HPDE6-E6E7 (cell line): ENCODE measurements around the gene RND1.
A peak's percentile ranks its signal among the peaks of the same experiment; 100 is the strongest.
"Not testable (repeated sequence)": the region's sequence is repeated elsewhere in the genome, so short reads cannot be mapped to it uniquely, and the experiment has no call there.

ENCODE experiments used
- DNase-seq: peaks from one replicate; pipeline ENCODE4 v3.0.0; 2011; ENCODE audit warnings: missing footprints; ENCODE audit errors: extremely low spot score

Gene RND1

GRCh38 chr12:48868451-48868850, 2.8 kb upstream of the RND1 start:
- DNase-seq: no peak

- DNase-seq: no peak
Observed at GRCh38 chr12:48866052-48866711, 512 bp upstream of the RND1 start.

- no peak for DNase-seq
Observed at GRCh38 chr12:48863291-48863690, 2.4 kb downstream of the RND1 start.

GRCh38 chr12:48862760-48863159, 2.9 kb downstream of the RND1 start:
- no peak for DNase-seq

- DNase-seq: no peak
Observed at GRCh38 chr12:48861111-48861510, 4.6 kb downstream of the RND1 start.

GRCh38 chr12:48860236-48860635, 5.4 kb downstream of the RND1 start:
- DNase-seq: not testable (repeated sequence)

GRCh38 chr12:48859607-48860006, 6.1 kb downstream of the RND1 start:
- DNase-seq: no peak

GRCh38 chr12:48858043-48858442, 7.6 kb downstream of the RND1 start:
- no peak for DNase-seq

- DNase-seq: no peak
Observed at GRCh38 chr12:48857278-48857994, 8.2 kb downstream of the RND1 start.

GRCh38 chr12:48856379-48856778, 9.3 kb downstream of the RND1 start:
- no peak for DNase-seq

- not testable (repeated sequence) for DNase-seq
Observed at GRCh38 chr12:48854932-48855331, 10.7 kb downstream of the RND1 start.

GRCh38 chr12:48854488-48854887, 11.2 kb downstream of the RND1 start:
- no peak for DNase-seq

- peak; percentile 66 for DNase-seq
Observed at GRCh38 chr12:48852734-48853688, 12.7 kb downstream of the RND1 start.

- DNase-seq: peak; percentile 98
Observed at GRCh38 chr12:48851883-48852733, 13.6 kb downstream of the RND1 start, which contains the start of gene DDX23. Gene DDX23 (minus strand): TSS chr12:48852163. CDS start chr12:48845782, 6,381 bp downstream.

- not testable (repeated sequence) for DNase-seq
Observed at GRCh38 chr12:48842021-48842420, 23.6 kb downstream of the RND1 start.

- DNase-seq: no peak
Observed at GRCh38 chr12:48838048-48838447, 27.6 kb downstream of the RND1 start.

- no peak for DNase-seq
Observed at GRCh38 chr12:48832321-48833060, 33.2 kb downstream of the RND1 start.

- DNase-seq: no peak
Observed at GRCh38 chr12:48831257-48831656, 34.4 kb downstream of the RND1 start.

- no peak for DNase-seq
Observed at GRCh38 chr12:48828841-48829575, 36.7 kb downstream of the RND1 start.

- DNase-seq: no peak
Observed at GRCh38 chr12:48828293-48828692, 37.4 kb downstream of the RND1 start.
